ENCODE measurements around the gene DNM2.

DNA sequence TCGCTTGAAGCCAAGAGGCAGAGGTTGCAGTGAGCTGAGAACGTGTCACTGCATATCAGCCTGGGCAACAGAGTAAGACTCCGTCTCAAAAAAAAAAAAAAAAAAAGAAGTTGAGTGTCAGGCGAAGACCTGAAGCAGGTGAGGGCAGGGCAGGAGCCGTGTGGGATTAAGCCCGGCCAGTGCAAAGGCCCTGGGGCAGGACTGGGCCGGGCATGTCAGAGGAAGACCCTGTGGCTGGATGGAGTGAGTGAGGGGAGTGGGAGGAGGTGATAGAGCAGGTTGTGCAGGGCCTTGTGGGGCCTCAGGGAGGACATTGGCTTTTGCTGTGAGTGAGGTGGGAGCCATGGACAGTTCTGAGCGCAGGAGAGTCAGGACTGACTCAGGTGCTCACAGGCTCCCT is 70.3 kb downstream of the DNM2 start:
- TF ChIP-seq, protein P1, sequence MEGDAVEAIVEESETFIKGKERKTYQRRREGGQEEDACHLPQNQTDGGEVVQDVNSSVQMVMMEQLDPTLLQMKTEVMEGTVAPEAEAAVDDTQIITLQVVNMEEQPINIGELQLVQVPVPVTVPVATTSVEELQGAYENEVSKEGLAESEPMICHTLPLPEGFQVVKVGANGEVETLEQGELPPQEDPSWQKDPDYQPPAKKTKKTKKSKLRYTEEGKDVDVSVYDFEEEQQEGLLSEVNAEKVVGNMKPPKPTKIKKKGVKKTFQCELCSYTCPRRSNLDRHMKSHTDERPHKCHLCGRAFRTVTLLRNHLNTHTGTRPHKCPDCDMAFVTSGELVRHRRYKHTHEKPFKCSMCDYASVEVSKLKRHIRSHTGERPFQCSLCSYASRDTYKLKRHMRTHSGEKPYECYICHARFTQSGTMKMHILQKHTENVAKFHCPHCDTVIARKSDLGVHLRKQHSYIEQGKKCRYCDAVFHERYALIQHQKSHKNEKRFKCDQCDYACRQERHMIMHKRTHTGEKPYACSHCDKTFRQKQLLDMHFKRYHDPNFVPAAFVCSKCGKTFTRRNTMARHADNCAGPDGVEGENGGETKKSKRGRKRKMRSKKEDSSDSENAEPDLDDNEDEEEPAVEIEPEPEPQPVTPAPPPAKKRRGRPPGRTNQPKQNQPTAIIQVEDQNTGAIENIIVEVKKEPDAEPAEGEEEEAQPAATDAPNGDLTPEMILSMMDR (conservative IDR thresholded peaks at IDR 0.05) = no peak
- no peak for TF ChIP-seq ZFX (IDR thresholded peaks at IDR 0.05)
